ENCODE measurements around the gene MLPH. TPM values are rescaled to one million over a fixed set of nuclear protein-coding genes. Genes with fewer than 3 reads are reported as not detected.

The MLPH gene
- total RNA-seq, 2 experiments from 2014 or later: not detected

DNA sequence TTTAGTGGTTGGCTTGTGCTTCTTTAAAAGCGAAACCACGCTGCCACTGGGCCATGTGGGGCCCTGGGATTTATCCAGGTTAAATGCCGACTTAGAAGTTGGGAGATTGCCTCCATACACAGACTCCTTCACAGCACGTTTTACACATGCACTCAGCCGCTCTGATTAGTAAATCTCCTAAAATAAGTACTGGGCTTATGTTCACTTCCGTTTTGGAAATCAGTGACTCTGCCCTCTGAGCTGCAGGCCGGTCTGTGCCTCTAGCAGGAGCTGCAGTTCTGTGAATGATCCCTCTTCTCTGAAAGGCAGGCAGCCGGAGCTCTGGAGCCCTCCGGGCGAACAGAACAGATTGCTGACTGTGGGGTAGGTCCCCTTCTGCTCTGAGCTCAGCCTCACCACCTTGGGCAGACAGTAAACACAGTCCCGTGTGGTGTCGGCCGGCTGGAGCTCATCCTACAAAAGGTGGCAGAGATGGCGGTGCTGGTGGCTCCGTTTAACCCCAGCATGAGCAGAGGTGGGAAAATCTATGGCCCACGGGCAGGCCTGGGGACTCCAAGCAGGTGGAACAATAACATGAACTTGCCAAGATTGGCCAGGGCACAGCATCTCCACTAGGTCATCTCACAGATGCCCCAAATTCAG, 113.3 kb downstream of the MLPH start:
- intact Hi-C loops (cut with micrococcal nuclease): loop anchor here (5.0 kb wide), 1 partner anchor 72 kb away; no protein-coding TSS in a partner anchor
- ChIA-PET CTCF (interaction anchor here (2.4 kb wide), 1 partner anchor 29 kb away, joined by 11 read pairs; no protein-coding TSS in a partner anchor), POLR2A (no interaction called here)
- Mint-ChIP-seq H3K9me3 (no peaks in the 10 kb centered on the region), H3K27ac (no peak overlapping the region), H3K4me3 (no peak overlapping the region), H3K36me3 (no peaks in the 10 kb centered on the region), H3K4me1 (ENCODE audit: low read depth) (peaks cover 18% of the 10 kb centered on the region), H3K27me3 (no peaks in the 10 kb centered on the region)
- DNase-seq: no peak

DNA sequence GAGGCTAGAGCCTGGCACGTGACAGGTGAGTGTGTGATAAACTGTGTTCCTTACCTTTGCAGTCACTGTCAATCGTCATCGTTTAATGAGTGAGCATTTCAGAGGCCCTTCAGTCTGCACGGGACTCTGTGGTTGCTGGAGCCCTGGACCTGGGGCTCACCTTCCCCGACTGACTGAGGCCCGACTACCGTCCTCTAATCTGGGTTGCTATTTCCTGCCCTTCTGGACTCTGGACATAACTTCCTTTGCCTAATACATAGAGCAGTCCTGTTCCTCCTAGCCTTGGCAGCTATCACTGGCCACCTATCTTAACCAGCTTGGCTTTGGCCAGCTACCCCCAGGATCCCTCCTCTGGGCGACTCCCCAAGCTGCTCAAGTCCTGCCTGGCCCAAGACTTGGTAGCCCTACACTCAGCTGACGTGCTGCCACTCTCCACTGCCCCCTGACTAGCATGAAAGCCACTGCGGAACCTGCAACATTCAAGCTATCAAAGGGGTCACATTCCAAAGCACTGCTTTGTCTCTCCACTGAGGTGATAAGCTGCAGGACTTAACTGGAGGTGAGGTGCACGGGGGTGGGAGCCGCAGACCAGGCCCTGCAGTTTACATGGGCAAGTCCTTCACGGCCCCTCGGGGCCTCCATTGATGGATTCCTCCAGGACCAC, 114.5 kb downstream of the MLPH start:
- Mint-ChIP-seq H3K27ac (no peak overlapping the region), H3K9me3 (no peaks in the 10 kb centered on the region), H3K4me3 (no peak overlapping the region), H3K4me1 (ENCODE audit: low read depth) (peaks cover 18% of the 10 kb centered on the region), H3K36me3 (no peaks in the 10 kb centered on the region), H3K27me3 (no peaks in the 10 kb centered on the region)
- intact Hi-C loops (cut with micrococcal nuclease): loop anchor here (5.0 kb wide), 1 partner anchor 71 kb away; no protein-coding TSS in a partner anchor
- ChIA-PET CTCF (interaction anchor here (0.6 to 2.4 kb wide), 2 partner anchors 30 to 76 kb away, joined by 3 to 11 read pairs; no protein-coding TSS in a partner anchor), POLR2A (no interaction called here)
- DNase-seq: no peak

DNA sequence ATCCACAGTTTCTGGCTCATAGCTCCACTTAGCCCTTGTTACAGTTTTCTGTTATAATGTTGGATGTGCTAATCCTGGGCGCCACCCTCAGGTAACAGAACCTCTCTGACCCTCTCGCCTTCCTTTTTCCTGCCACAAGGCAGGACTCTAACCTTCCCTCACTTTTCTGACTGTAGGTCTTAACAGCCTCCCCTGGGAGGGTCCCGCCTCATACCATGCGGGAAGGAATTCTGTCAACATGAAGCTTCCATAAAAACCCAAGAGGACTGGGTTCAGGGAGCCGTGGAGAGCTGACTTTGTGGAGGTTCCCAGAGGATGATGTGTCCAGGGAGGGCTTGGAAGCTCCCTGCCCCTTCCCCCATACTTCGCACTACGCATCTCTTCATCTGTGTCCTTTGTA, 115.4 kb downstream of the MLPH start:
- H3K27me3 Mint-ChIP-seq: no peaks in the 10 kb centered on the region
- no peak for DNase-seq
- ChIA-PET POLR2A (no interaction called here), CTCF (interaction anchor here (0.6 to 2.4 kb wide), 5 partner anchors 19 to 143 kb away, joined by 3 to 11 read pairs (median 3); no protein-coding TSS in a partner anchor)
- H3K9me3 Mint-ChIP-seq: no peaks in the 10 kb centered on the region
- no peak overlapping the region for H3K4me3 Mint-ChIP-seq
- no peaks in the 10 kb centered on the region for H3K36me3 Mint-ChIP-seq
- H3K27ac Mint-ChIP-seq: no peak overlapping the region
- intact Hi-C loops (cut with micrococcal nuclease): loop anchor here (5.0 kb wide), 1 partner anchor 70 kb away; no protein-coding TSS in a partner anchor
- H3K4me1 Mint-ChIP-seq (ENCODE audit: low read depth): peaks cover 18% of the 10 kb centered on the region

DNA sequence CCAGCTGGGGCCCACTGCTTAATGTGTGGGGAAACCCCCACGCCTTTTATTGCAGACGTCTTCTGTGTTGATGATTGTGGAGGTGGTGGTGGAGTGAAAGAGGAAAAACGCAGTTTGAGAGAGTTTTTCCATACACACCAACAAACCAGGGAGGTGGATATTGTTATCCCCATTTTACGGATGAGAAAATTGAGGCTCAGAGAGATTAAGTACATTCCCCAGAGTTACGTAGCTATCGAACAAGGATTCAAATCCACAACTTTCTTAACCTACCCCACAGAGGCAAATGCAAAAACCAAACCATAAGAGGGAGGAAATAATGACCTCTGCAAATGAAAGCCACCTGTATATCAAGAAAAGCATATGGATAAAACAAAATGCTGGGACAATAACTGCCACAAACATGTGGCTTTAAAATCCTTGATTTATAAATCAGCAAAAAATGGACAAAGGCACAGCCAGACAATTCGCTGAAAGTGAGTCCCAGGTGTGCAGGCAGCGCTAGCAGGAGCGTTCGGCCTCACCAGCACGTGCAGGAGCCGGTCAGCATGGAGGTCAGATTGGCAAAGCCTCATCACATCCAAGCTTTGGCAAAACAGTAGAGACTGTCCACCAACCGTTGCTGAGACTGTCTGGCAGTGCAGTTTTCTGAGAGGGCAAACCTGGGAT, 116.1 kb downstream of the MLPH start:
- intact Hi-C loops (cut with micrococcal nuclease): loop anchor here (5.0 kb wide), 1 partner anchor 69 kb away; no protein-coding TSS in a partner anchor
- H3K36me3 Mint-ChIP-seq: no peaks in the 10 kb centered on the region

DNA sequence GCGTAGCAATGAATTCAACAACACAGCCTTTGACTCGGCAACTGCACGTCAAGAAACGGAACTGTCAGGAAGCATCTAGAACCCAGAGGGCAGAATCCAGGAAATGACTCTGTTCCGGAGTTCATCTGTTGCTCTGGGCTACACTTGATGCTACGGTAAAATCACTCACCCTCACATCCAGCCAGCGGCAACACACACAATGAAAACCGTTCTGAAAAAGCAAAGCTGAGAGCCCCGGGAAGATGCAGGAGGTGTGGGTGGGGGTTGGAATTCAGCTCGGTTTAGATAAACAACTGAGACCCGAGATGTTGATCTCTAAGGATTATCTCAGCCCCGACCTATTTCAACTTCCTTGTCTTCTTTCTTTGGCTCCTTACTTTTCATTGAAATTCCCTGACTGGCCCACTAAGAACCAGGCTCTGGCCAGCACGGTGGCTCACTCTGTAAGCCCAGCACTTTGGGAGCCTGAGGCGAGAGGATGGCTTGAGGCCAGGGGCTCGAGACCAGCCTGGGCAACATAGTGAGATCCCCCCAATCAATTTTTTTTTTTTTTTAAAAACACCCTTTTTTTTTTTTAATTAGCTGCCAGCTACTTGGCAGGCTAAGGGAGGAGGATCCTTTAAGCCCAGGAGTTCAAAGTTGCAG, 116.8 kb downstream of the MLPH start:
- H3K9me3 Mint-ChIP-seq: no peaks in the 10 kb centered on the region
- ChIA-PET CTCF (interaction anchor here (0.7 to 1.8 kb wide), 7 partner anchors 22 to 349 kb away, joined by 3 to 6 read pairs (median 3); no protein-coding TSS in a partner anchor), POLR2A (interaction anchor here (0.6 to 1.2 kb wide), 6 partner anchors 13 to 534 kb away, joined by 3 to 5 read pairs (median 4); no protein-coding TSS in a partner anchor)
- H3K36me3 Mint-ChIP-seq: no peaks in the 10 kb centered on the region
- no peaks in the 10 kb centered on the region for H3K27me3 Mint-ChIP-seq
- peak overlapping the region; percentile 42 for H3K27ac Mint-ChIP-seq
- peak; percentile 72 for DNase-seq
- peaks cover 18% of the 10 kb centered on the region for H3K4me1 Mint-ChIP-seq (ENCODE audit: low read depth)
- H3K4me3 Mint-ChIP-seq: peak overlapping the region; percentile 7
- intact Hi-C loops (cut with micrococcal nuclease): loop anchor here (5.0 kb wide), 1 partner anchor 68 kb away; no protein-coding TSS in a partner anchor

More for the DNA sequence above, 116.1 kb downstream of the MLPH start:
- Mint-ChIP-seq H3K4me3 (peak overlapping the region; percentile 7), H3K27me3 (no peaks in the 10 kb centered on the region), H3K4me1 (ENCODE audit: low read depth) (peaks cover 18% of the 10 kb centered on the region), H3K27ac (peak overlapping the region; percentile 42), H3K9me3 (no peaks in the 10 kb centered on the region)
- ChIA-PET POLR2A (interaction anchor here (1.0 to 1.2 kb wide), 2 partner anchors 90 to 100 kb away, joined by 3 to 5 read pairs; no protein-coding TSS in a partner anchor), CTCF (interaction anchor here (0.9 to 2.4 kb wide), 7 partner anchors 19 to 142 kb away, joined by 3 to 11 read pairs (median 4); no protein-coding TSS in a partner anchor)
- no peak for DNase-seq

DNA sequence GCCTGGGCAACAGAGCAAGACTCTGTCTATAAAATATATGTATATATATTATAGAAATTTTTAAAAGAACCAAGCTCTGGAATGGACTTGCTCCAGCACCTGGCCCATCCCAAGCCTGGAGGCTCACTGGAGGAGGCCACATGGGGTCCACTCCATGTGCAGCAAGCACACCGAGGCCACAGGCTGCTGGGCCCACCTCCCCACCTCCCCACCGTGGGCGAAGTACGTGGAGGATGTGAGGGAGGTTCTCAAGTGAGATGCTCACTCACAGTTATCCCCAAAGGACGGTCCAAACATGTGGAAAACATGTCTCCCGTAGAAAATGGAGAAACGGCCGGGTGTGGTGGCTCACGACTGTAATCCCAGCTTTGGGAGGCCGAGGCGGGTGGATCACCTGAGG, 117.3 kb downstream of the MLPH start:
- CTCF ChIA-PET: interaction anchor here (0.7 to 1.8 kb wide), 6 partner anchors 32 to 349 kb away, joined by 3 to 6 read pairs (median 4); no protein-coding TSS in a partner anchor
- no peak overlapping the region for H3K27ac Mint-ChIP-seq
- intact Hi-C loops (cut with micrococcal nuclease): loop anchor here (5.0 kb wide), 1 partner anchor 68 kb away; no protein-coding TSS in a partner anchor

More for the DNA sequence above, 117.3 kb downstream of the MLPH start:
- H3K27me3 Mint-ChIP-seq: no peaks in the 10 kb centered on the region
- POLR2A ChIA-PET: interaction anchor here (0.6 to 1.2 kb wide), 6 partner anchors 12 to 533 kb away, joined by 3 to 5 read pairs (median 4); no protein-coding TSS in a partner anchor
- H3K36me3 Mint-ChIP-seq: no peaks in the 10 kb centered on the region
- no peaks in the 10 kb centered on the region for H3K9me3 Mint-ChIP-seq
- H3K4me1 Mint-ChIP-seq (ENCODE audit: low read depth): peaks cover 18% of the 10 kb centered on the region
- H3K4me3 Mint-ChIP-seq: no peak overlapping the region
- no peak for DNase-seq

Small RNA genes within 50 kb of the gene (microRNA-seq; reads per million reads assigned to microRNA genes)
- gene MIR6811 (ENCODE audit: borderline microRNAs expressed, borderline number of aligned reads, borderline replicate concordance): not detected

Other genes with a start within 250 kb of the MLPH start
- 10 to 100 TPM; 27.7 to 29.7 TPM for gene COL6A3, start 73.1 kb upstream of the MLPH start, total RNA-seq
- not detected for gene PRLH, start 79.3 kb downstream of the MLPH start, total RNA-seq
- gene RAB17, start 103.5 kb downstream of the MLPH start, total RNA-seq: not detected
- 100 to 1,000 TPM; 238 to 240 TPM for gene LRRFIP1, start 140.3 kb downstream of the MLPH start, total RNA-seq

Data from activated CD4-positive, alpha-beta memory T cell treated with anti-CD3 and anti-CD28 coated beads for 36 hours (primary cell).